Measurements from ENCODE around the gene TRAF5.

DNA sequence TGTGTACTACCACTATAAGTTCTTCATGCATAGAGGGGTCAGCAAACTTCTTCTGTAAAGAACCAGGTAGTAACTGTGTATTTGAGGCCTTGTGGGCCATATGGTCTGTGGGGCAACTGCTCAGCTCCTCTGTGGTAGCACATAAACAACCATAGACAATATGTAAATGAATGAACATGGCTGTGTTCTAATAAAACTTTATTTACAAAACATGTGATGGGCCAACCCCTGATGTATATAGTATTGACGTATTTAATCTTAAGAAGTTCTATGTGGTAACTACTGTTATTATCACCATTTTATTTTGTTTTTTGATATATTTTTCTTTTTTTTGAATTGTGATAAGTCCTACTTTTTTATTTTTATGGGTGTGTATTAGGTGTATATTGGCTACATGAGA lies 15.4 kb downstream of the TRAF5 start:
- TF ChIP-seq CTCF (IDR thresholded peaks at IDR 0.05) (no peak), POLR2A (IDR thresholded peaks at IDR 0.05) (no peak)
